Measurements from ENCODE around the gene TYW5. TPM values are rescaled to one million over a fixed set of nuclear protein-coding genes. Genes with fewer than 3 reads are reported as not detected.
A peak's percentile ranks its signal among the peaks of the same experiment; 100 is the strongest.

TYW5 gene
- total and polyA plus RNA-seq, 2 of the 13 experiments (the other 11 are each of a cell fraction or from before 2014, with no cell fraction given) = 8.3 to 14.6 TPM

DNA sequence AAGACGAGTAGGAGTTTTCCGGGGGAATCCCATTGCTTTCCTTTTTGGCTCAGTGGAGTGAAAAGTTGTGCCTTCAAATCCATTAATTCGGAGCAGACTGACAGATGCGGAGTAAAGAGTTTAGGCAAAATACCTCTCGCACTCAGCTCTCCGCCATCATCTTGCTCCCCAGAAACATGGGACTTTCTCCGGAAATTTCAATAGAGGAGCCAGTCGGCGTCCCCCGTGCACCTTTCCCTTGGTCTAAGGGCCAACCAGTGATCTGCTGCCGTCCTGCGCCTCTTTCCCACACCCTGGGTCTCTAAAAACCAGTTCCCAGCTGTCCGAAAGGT lies 318 bp downstream of the TYW5 start (continued):
- TF ChIP-seq ZBTB3 (CRISPR knock-in tag; IDR thresholded peaks at IDR 0.05; ENCODE audit: borderline replicate concordance, low read depth) = no peak
- no peak for TF ChIP-seq SP2 (CRISPR knock-in tag; IDR thresholded peaks at IDR 0.05)
- no peak for TF ChIP-seq ZNF737 (CRISPR knock-in tag; IDR thresholded peaks at IDR 0.05; ENCODE audit: borderline replicate concordance)
- TF ChIP-seq ZMYM4 (CRISPR knock-in tag; IDR thresholded peaks at IDR 0.05) = no peak
- no peak for TF ChIP-seq FOXM1 (CRISPR knock-in tag; IDR thresholded peaks at IDR 0.05)
- TF ChIP-seq, protein P1, sequence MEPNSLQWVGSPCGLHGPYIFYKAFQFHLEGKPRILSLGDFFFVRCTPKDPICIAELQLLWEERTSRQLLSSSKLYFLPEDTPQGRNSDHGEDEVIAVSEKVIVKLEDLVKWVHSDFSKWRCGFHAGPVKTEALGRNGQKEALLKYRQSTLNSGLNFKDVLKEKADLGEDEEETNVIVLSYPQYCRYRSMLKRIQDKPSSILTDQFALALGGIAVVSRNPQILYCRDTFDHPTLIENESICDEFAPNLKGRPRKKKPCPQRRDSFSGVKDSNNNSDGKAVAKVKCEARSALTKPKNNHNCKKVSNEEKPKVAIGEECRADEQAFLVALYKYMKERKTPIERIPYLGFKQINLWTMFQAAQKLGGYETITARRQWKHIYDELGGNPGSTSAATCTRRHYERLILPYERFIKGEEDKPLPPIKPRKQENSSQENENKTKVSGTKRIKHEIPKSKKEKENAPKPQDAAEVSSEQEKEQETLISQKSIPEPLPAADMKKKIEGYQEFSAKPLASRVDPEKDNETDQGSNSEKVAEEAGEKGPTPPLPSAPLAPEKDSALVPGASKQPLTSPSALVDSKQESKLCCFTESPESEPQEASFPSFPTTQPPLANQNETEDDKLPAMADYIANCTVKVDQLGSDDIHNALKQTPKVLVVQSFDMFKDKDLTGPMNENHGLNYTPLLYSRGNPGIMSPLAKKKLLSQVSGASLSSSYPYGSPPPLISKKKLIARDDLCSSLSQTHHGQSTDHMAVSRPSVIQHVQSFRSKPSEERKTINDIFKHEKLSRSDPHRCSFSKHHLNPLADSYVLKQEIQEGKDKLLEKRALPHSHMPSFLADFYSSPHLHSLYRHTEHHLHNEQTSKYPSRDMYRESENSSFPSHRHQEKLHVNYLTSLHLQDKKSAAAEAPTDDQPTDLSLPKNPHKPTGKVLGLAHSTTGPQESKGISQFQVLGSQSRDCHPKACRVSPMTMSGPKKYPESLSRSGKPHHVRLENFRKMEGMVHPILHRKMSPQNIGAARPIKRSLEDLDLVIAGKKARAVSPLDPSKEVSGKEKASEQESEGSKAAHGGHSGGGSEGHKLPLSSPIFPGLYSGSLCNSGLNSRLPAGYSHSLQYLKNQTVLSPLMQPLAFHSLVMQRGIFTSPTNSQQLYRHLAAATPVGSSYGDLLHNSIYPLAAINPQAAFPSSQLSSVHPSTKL (CRISPR knock-in tag; IDR thresholded peaks at IDR 0.05) = no peak
- no peak for TF ChIP-seq NFYB (CRISPR knock-in tag; IDR thresholded peaks at IDR 0.05)
- peak; percentile 78; the same call in 1 of the 2 replicates for TF ChIP-seq ZNF572 (CRISPR knock-in tag; IDR thresholded peaks at IDR 0.05)
- TF ChIP-seq KDM6A (CRISPR knock-in tag; IDR thresholded peaks at IDR 0.05; ENCODE audit: low read depth) = no peak
- TF ChIP-seq, protein P2, sequence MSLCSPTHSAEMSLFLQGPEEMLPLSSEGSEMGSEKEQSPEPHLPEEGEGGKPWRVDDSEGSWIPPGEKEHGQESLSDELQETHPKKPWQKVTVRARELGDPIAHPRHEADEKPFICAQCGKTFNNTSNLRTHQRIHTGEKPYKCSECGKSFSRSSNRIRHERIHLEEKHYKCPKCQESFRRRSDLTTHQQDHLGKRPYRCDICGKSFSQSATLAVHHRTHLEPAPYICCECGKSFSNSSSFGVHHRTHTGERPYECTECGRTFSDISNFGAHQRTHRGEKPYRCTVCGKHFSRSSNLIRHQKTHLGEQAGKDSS (CRISPR knock-in tag; IDR thresholded peaks at IDR 0.05; ENCODE audit: borderline replicate concordance, low read depth) = no peak
- TF ChIP-seq, protein P3, sequence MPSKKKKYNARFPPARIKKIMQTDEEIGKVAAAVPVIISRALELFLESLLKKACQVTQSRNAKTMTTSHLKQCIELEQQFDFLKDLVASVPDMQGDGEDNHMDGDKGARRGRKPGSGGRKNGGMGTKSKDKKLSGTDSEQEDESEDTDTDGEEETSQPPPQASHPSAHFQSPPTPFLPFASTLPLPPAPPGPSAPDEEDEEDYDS (CRISPR knock-in tag; IDR thresholded peaks at IDR 0.05) = no peak
- TF ChIP-seq, protein P4, sequence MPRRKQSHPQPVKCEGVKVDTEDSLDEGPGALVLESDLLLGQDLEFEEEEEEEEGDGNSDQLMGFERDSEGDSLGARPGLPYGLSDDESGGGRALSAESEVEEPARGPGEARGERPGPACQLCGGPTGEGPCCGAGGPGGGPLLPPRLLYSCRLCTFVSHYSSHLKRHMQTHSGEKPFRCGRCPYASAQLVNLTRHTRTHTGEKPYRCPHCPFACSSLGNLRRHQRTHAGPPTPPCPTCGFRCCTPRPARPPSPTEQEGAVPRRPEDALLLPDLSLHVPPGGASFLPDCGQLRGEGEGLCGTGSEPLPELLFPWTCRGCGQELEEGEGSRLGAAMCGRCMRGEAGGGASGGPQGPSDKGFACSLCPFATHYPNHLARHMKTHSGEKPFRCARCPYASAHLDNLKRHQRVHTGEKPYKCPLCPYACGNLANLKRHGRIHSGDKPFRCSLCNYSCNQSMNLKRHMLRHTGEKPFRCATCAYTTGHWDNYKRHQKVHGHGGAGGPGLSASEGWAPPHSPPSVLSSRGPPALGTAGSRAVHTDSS (CRISPR knock-in tag; conservative IDR thresholded peaks at IDR 0.05) = no peak
- TF ChIP-seq ZFP1 (CRISPR knock-in tag; IDR thresholded peaks at IDR 0.05) = no peak
- TF ChIP-seq ELF4 (CRISPR knock-in tag; IDR thresholded peaks at IDR 0.05; ENCODE audit: borderline replicate concordance) = no peak
- TF ChIP-seq BORCS8-MEF2B (CRISPR knock-in tag; IDR thresholded peaks at IDR 0.05) = no peak
- no peak for TF ChIP-seq ZNF782 (CRISPR knock-in tag; IDR thresholded peaks at IDR 0.05; ENCODE audit: borderline replicate concordance)
